NCI-H82 treated with DMSO at 0.1 percent for 48 hours (cell line): ENCODE results near the gene CETN2.
"Not testable (repeated sequence)": the region's sequence is repeated elsewhere in the genome, so short reads cannot be mapped to it uniquely, and the experiment has no call there.

ENCODE experiments used
- DNase-seq: peaks from one replicate; lab custom pipeline; 2025; ENCODE audit not compliant: unreplicated experiment; lab: John Stamatoyannopoulos, UW

The CETN2 gene

DNA sequence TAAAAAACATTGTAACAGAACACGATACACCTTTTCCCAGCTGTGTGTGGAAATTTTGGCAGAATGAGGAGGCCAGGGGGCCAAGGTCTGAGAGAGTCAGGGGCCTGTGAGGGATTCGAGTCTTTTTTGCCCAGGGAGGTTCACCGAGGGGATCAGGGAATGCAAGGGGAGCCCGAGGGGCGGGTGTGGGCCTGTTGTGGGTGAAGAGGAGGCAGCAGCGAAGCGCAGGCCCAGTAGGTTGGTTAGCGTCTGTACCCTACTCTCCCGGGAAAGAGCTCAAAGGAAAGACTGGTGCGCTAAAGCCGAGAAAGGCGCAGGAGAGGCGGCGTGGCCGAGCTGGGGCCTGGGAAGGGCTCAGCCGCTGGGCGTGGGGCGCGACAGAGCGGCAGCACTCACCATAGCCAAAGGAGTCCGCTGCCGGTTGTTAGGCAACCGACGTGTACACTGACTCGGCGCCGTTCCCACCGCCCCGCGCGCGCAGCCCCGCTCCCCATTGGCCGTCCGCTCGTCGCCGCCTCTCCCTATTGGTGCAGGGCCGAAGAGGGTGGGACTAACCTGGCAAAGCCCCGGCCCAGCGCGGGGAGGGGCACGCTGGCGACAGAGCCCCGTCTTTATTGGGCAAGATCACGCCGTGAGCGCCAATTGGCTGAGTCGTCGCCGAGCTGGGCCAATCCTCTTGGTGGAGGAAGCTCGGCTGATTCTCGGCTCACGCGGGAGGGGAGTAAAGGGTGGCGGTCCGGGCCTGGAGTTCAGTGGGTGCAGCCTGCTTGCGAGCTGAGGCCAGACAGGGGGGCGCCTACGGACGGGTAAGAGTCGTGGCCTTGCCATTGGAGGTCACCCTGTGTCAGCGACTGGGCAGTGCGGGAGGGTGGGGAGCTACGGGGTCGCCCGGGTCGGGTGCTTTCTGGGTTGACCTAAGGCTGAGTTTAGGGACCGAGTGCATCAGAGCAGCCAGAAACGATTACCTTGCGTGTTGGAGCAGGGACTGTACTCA is at the start of gene CETN2, which contains the start of gene NSDHL:
Gene CETN2 (minus strand): TSS at position 446 of the 994 bp plus-strand sequence. CDS start 47 bp downstream, at position 399.
Gene NSDHL (plus strand): TSS at position 752 of the 994 bp plus-strand sequence. CDS start 15,262 bp downstream, outside the sequence.
- peak; percentile 90 for DNase-seq

DNA sequence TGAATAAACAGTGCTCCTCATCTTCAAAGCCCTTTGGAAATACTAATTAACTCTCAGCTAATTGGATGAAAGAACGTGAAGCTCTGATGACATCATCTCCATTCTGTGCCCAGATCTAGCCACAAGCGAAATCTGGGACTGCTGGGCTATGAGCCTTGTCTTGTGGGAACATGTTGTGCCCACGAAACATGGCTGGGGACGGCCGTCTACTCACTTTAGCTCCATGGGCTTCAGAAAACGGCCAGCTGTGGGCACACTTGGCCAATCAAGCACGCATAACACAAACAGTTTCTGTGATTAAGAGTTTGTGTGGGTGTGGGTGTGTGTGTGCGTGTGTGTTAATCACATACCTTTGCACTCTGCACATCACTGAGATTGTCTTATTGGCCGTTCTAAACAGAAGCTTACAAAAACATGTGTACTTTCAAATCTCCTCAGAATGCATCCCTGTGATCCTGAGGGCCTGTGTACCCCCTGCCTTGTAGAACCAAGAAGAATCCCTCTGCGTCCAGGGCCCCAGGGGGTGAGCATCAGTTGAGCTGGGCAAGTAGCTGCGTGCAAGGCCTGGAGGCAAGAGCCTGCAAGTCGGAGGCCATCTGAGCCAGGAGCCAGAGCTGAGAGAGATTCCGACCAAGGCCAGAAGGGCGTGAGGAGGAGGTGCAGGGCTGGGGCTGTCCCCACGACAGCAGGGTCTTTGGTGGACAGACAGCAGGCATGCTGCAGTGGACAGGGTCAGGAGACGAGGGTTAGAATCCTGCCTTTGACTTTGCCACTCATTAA is 48.6 kb upstream of the CETN2 start:
- DNase-seq = no peak

DNA sequence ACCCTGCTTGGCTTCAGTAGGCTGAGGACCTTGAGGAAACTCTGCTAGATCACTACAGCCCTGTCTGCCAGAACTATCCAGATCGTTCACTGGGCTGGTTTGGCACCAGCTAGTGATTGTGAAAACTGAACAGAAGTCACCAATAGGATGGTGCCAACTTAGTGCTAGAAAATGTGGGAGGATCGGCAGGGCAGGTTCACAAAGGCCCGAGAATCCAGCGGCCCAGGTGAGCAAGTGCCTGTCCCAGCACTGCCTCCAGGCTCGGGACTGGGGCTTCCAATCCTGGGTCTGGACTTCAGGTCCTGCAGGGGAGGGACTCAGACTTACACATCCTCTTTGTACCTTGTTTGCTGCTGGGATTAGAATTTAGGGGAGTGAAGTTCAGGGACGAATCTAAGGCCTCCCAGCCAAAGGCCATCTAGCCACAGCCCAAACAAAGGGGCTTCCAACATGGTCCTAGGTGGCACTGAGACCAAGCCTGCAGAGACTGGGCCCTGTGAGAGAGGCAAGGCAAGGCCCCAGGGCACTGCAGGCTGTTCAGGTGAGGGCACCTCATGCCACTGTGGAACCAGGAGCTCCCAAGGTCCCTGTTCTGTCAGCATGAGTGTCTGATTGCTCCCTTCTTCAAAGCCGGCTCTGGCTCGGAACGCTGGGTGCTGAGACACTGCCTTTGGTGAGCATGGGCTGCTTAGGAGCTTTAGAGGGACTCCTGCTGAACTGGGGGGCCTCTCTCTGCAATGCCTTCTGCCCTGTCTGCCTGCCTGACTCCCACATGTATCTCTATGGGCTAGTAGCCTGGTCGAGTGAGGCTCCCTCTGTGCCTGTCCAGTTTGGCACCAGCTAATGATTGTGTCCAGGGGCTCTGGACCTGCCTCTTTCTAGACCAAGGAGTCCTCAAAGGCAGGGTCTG is 46.6 kb upstream of the CETN2 start:
- no peak for DNase-seq

DNA sequence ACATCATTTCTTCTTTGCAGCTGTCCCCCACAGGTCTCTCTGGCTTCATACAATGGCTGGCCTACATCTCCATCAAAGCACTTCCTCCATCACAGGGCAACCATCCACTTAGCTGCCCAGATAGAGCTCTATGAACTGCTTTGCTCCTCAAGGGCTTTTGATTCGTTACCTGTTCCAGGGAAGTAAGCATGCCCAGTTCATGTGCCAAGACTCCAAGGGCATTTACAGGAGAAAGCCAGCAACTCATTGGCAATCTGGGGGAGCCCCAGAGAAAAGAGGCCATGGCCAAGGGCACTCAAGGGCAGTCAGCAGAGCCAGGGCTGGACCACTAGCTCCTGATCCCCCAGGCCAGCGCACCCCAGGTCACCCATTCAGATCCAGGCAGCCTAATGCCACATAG is 42.8 kb upstream of the CETN2 start:
- DNase-seq = no peak

- no peak for DNase-seq
These were observed 42.0 kb upstream of the CETN2 start for GRCh38 chrX:152872522-152872921.

GRCh38 chrX:152871260-152871659 is 40.7 kb upstream of the CETN2 start:
- no peak for DNase-seq

- DNase-seq = no peak
These were observed 39.4 kb upstream of the CETN2 start for GRCh38 chrX:152869972-152870371.

DNA sequence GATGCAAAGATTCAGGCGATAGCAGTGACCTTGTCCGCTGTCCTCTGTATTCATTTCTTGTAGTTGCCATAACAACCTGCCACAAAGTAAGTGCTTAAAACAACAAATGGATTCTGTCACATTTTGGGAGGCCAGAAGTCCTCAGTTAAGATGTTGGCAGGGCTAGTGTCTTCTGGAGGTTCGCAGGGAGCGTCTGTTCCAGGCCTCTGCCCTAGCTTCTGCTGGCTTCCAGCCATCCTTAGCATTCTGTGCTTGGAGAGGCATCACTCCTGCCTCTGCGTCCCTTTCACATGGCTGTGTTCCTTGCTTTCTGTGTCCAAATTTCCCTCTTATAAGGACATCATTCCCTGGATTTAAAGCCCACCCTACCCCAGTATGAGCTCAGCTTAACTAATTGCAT is 35.8 kb upstream of the CETN2 start:
- DNase-seq = no peak

- DNase-seq = no peak
These were observed 34.8 kb upstream of the CETN2 start for GRCh38 chrX:152865232-152865920.

- DNase-seq = no peak
These were observed 31.3 kb upstream of the CETN2 start for GRCh38 chrX:152861826-152862225.

DNA sequence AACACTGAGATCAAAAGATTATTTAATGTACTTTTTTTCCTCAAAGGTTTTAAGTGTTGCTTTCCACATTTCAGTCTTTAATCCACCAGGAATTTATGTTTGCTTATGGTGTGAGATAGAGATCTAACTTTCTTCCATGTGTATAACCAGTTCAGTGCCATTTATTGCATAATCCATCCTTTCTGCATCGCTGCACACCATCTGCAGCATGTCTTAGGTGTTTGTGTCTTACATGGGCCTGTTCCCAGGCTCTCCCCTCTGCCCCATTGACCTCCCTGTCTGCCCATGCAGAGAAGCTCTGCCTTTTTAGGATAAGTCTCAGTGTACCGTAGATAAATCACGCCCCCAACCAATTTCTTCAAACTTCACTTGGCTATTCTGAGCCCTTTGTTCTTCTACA is 30.6 kb upstream of the CETN2 start:
- DNase-seq = no peak

GRCh38 chrX:152853986-152854385 is 23.4 kb upstream of the CETN2 start:
- no peak for DNase-seq

DNA sequence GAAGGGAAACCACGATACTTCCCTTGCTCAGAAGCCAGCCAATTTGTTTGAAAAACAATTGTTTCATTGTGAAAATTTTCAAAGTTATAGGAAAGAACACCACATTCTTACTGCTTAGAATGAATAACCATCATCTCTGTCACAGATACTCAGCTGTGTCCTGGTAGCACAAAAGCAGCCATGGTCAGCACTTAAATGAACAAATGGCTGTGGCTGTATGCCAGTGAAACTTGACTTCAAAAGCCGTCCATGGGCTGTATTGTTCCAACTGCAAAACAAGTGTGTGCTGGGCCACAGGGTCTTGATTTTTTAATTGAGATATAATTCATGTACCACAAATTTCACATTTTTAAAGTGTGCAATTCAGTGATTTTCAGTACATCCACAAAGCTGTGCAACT is 19.9 kb upstream of the CETN2 start:
- DNase-seq = no peak

DNA sequence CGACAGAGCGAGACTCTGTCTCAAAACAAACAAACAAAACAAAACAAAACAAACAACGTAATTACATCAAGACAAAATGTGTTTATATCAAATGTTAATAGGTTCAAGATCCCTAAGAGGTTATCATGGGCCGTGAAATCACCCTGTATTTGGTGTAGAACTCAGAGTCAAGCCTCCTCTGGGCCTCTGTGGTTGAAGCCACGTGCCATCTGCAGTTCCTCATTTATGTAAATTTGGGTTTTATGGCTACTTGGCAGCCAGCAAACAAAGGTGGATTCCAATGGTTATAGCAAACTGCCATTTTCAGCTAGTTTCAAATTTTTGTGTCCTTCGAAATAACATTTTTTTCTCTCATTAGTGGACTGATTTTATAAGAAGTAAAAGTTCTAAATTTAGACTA is 16.7 kb upstream of the CETN2 start:
- DNase-seq = no peak

DNA sequence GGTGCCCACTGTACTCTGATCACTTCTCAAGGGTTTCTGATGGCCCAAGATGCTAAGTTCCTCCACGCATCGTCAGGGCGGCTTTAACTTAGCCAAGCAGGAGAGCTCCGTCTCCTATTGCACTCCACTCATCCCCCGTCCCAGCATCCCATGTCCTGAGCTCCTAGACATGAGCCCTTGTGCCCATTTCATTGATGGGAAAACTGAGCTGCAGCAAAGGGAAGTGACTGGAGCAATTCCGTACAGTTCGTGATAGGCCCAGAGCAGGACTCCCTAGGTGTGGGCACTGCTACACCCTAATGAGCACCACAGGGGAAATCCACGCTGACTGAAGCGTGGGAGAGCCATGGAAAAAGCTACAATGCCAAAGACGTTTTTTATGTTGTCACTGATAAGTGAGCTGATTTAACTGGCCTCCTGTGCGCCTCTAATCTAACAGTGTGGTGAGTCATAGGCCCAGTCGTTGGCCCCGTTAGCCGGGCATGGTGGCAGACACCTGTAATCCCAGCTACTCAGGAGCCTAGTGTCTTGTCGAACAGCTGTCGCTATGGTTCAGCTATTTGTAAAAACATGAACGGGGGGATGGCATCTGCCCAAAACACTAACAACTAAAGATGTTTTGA is 15.2 kb upstream of the CETN2 start:
- DNase-seq = no peak

DNA sequence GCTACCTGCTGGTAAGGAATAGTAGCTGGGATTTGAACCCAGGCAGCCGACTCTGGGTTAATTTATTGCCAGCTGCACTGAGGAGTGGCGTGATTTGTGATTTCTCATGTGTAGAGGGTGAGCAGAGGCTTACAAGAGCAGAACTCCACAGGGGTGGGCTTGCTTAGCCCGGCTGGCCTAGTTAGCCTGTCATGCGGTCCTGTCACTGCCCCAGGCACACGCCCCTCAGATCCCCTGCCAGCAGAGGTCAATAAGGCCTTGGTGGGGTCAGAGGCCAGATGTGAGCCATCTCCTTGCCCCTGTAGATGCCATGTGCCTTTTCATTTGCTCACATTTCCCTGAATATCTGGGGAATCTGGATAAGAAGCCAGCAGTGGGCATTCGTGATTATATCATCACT is 13.7 kb upstream of the CETN2 start:
- no peak for DNase-seq

DNA sequence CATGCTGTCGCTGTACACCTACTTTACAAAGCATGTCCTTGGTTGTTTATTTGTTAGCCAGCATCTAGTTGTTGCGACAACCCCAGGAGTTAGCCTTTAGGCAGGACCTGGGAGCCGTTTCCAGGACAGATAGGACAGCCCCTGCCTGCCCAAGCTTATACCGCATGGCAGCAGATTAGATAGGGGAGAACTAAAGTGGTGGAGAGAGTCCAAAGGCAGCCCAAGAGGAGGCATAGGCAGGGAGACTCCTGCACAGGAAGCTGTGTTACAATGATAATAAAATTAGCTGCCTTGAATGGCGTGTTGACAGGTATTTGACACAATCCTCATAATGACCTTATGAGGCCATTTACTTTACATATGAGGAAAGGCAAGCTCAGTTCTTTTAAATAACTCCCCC is 13.3 kb upstream of the CETN2 start:
- DNase-seq = no peak

- DNase-seq = no peak
These were observed 12.3 kb upstream of the CETN2 start for GRCh38 chrX:152842772-152843338.

GRCh38 chrX:152835470-152835869 is 4.9 kb upstream of the CETN2 start:
- not testable (repeated sequence) for DNase-seq
